Mesenchymal stem cell (in vitro differentiated cells and primary cell): Measurements from ENCODE around the gene ADAMTS13.
A peak's percentile ranks its signal among the peaks of the same experiment; 100 is the strongest.

ENCODE experiments used
- DNase-seq: peaks from one replicate; pipeline ENCODE4 v3.0.0-alpha.2; 2013
- H2AFZ ChIP-seq: one replicate; pipeline ENCODE4 v1.6.1; 2013; ENCODE audit warnings: low read depth, mild to moderate bottlenecking, control low read depth, inconsistent platforms, low read length, moderate library complexity
- H2AK5ac ChIP-seq: 2 replicates; pipeline ENCODE4 v1.6.1; 2013; ENCODE audit warnings: low read length, moderate library complexity, mild to moderate bottlenecking, inconsistent platforms; ENCODE audit not compliant: severe bottlenecking
- H2BK120ac ChIP-seq: one replicate; pipeline ENCODE4 v1.6.1; 2013; ENCODE audit warnings: low read depth, mild to moderate bottlenecking, inconsistent platforms, low read length, moderate library complexity
- H2BK12ac ChIP-seq, 2 experiments: one replicate each; pipeline ENCODE4 v1.6.1; 2013; ENCODE audit warnings: inconsistent platforms in 2 of 2, low read length in 2 of 2, mild to moderate bottlenecking in 2 of 2, moderate library complexity in 2 of 2, control low read depth in 1 of 2
- H2BK15ac ChIP-seq: one replicate; pipeline ENCODE4 v1.6.1; 2013; ENCODE audit warnings: mild to moderate bottlenecking, low read depth, inconsistent platforms; ENCODE audit not compliant: poor library complexity, severe bottlenecking
- H2BK5ac ChIP-seq: 2 replicates; pipeline ENCODE4 v1.6.1; 2013; ENCODE audit warnings: low read depth, mild to moderate bottlenecking, low read length, control low read depth, inconsistent platforms; ENCODE audit not compliant: poor library complexity, severe bottlenecking
- H3K14ac ChIP-seq, 2 experiments: one replicate each; pipeline ENCODE4 v1.6.1; 2013; ENCODE audit warnings: inconsistent platforms in 2 of 2, low read length in 2 of 2, control low read depth in 1 of 2, mild to moderate bottlenecking in 1 of 2, moderate library complexity in 1 of 2
- H3K18ac ChIP-seq, 2 experiments: one replicate each; pipeline ENCODE4 v1.6.1; 2013; ENCODE audit warnings: inconsistent platforms in 2 of 2, low read length in 2 of 2, control low read depth in 1 of 2, low read depth in 1 of 2, mild to moderate bottlenecking in 1 of 2
- H3K23ac ChIP-seq, 2 experiments: one replicate each; pipeline ENCODE4 v1.6.1; 2013; ENCODE audit warnings: inconsistent platforms in 2 of 2, low read length in 2 of 2, mild to moderate bottlenecking in 2 of 2, moderate library complexity in 2 of 2, control low read depth in 1 of 2
- H3K27ac ChIP-seq: 2 replicates; pipeline ENCODE4 v1.5.1; 2013; ENCODE audit warnings: mild to moderate bottlenecking, moderate library complexity, low read length, control low read depth, inconsistent platforms; ENCODE audit not compliant: poor library complexity, severe bottlenecking
- H3K27me3 ChIP-seq, 2 experiments: 2 replicates each; pipeline versions ENCODE4 v1.6.1 to v1.7.0; 2013; ENCODE audit warnings: low read length in 2 of 2, mild to moderate bottlenecking in 2 of 2, moderate library complexity in 2 of 2, control low read depth in 1 of 2, inconsistent platforms in 1 of 2; ENCODE audit not compliant: control insufficient read depth in 1 of 2, insufficient read depth in 1 of 2
- H3K36me3 ChIP-seq, 2 experiments: 2 replicates each; pipeline versions ENCODE4 v1.6.1 to v1.7.0; 2013; ENCODE audit warnings: low read length in 2 of 2, control low read depth in 1 of 2, inconsistent platforms in 1 of 2, low read depth in 1 of 2, mild to moderate bottlenecking in 1 of 2; ENCODE audit not compliant: insufficient read depth in 2 of 2, control insufficient read depth in 1 of 2
- H3K4ac ChIP-seq, 2 experiments: one replicate each; pipeline ENCODE4 v1.6.1; 2013; ENCODE audit warnings: inconsistent platforms in 2 of 2, low read length in 2 of 2, mild to moderate bottlenecking in 2 of 2, moderate library complexity in 2 of 2, control low read depth in 1 of 2, low read depth in 1 of 2
- H3K4me1 ChIP-seq: 2 replicates; pipeline ENCODE4 v1.6.1; 2013; ENCODE audit warnings: low read depth, low read length, control low read depth; ENCODE audit not compliant: control insufficient read depth, insufficient read depth
- H3K4me2 ChIP-seq: 2 replicates; pipeline ENCODE4 v1.6.1; 2013; ENCODE audit warnings: low read length, mild to moderate bottlenecking, inconsistent platforms; ENCODE audit not compliant: poor library complexity, severe bottlenecking
- H3K4me3 ChIP-seq, 2 experiments: 2 replicates each; pipeline versions ENCODE4 v1.5.1 to v1.7.0; 2013; ENCODE audit warnings: low read length in 2 of 2, mild to moderate bottlenecking in 2 of 2, control low read depth in 1 of 2, low read depth in 1 of 2; ENCODE audit not compliant: insufficient read depth in 1 of 2
- H3K79me1 ChIP-seq: replicated peaks from 2 replicates; pipeline ENCODE4 v1.6.1; 2013; ENCODE audit warnings: mild to moderate bottlenecking, control low read depth, low read length, inconsistent platforms; ENCODE audit not compliant: poor library complexity, severe bottlenecking
- H3K9ac ChIP-seq: 2 replicates; pipeline ENCODE4 v1.7.0; 2013; ENCODE audit warnings: mild to moderate bottlenecking, low read length, moderate library complexity
- H3K9me3 ChIP-seq: 2 replicates; pipeline ENCODE4 v1.7.0; 2013; ENCODE audit warnings: mild to moderate bottlenecking, low read length; ENCODE audit not compliant: control insufficient read depth
- H4K8ac ChIP-seq: one replicate; pipeline ENCODE4 v1.6.1; 2013; ENCODE audit warnings: inconsistent platforms, mild to moderate bottlenecking, low read length, moderate library complexity
- H4K91ac ChIP-seq: one replicate; pipeline ENCODE4 v1.6.1; 2013; ENCODE audit warnings: mild to moderate bottlenecking, low read length, inconsistent platforms
- WGBS: methylation state at CpG from one replicate; pipeline ENCODE4 v1.1.7; 2013; ENCODE audit warnings: mixed read lengths; 5-methylcytosine and 5-hydroxymethylcytosine counted together

Gene ADAMTS13

GRCh38 chr9:133406480-133407307, 15.5 kb upstream of the ADAMTS13 start:
- H2BK15ac ChIP-seq: peak overlapping the region; percentile 12
- H2AK5ac ChIP-seq: no peak overlapping the region
- H2BK12ac ChIP-seq: peak overlapping the region in 1 of 2 experiments; percentile 75
- no peak overlapping the region for H3K4ac ChIP-seq
- H3K14ac ChIP-seq: no peak overlapping the region
- peaks cover 7% of the 10 kb centered on the region for H3K4me1 ChIP-seq
- H2BK5ac ChIP-seq: no peak overlapping the region
- DNase-seq: peak; percentile 79
- H3K36me3 ChIP-seq: peaks cover 61 to 83% of the 10 kb centered on the region in 2 experiments
- no peak overlapping the region for H3K27ac ChIP-seq
- 57% methylated on average over 24 of the region's 24 CpGs for WGBS
- H3K9me3 ChIP-seq: no peaks in the 10 kb centered on the region
- H3K79me1 ChIP-seq: peaks cover 25% of the 10 kb centered on the region
- H3K4me3 ChIP-seq: no peak overlapping the region
- H4K8ac ChIP-seq: peak overlapping the region; percentile 57
- H3K23ac ChIP-seq: no peak overlapping the region
- no peak overlapping the region for H3K18ac ChIP-seq
- peak overlapping the region; percentile 29 for H3K9ac ChIP-seq
- H4K91ac ChIP-seq: peak overlapping the region; percentile 63
- no peak overlapping the region for H3K4me2 ChIP-seq
- no peak overlapping the region for H2BK120ac ChIP-seq
- no peaks in the 10 kb centered on the region for H3K27me3 ChIP-seq
- no peak overlapping the region for H2AFZ ChIP-seq

- Histone ChIP-seq H3K4me3 (no peak overlapping the region), H3K23ac (no peak overlapping the region), H3K4ac (no peak overlapping the region), H2BK12ac (no peak overlapping the region), H3K4me2 (no peak overlapping the region), H3K79me1 (peaks cover 36% of the 10 kb centered on the region), H2BK15ac (no peak overlapping the region), H3K27ac (no peak overlapping the region), H2AK5ac (no peak overlapping the region), H3K27me3 (no peaks in the 10 kb centered on the region), H2BK120ac (no peak overlapping the region), H3K36me3 (peaks cover 69 to 85% of the 10 kb centered on the region in 2 experiments), H3K9ac (no peak overlapping the region), H3K9me3 (no peaks in the 10 kb centered on the region), H4K91ac (no peak overlapping the region), H2AFZ (no peak overlapping the region), H3K14ac (no peak overlapping the region), H3K18ac (no peak overlapping the region), H3K4me1 (peaks cover 5% of the 10 kb centered on the region), H4K8ac (no peak overlapping the region), H2BK5ac (no peak overlapping the region)
- DNase-seq: no peak
- no CpG with 5 or more reads among the region's 1 CpG for WGBS
Measured at GRCh38 chr9:133408042-133408441, 14.1 kb upstream of the ADAMTS13 start.

- Histone ChIP-seq H3K27ac (no peak overlapping the region), H3K27me3 (no peaks in the 10 kb centered on the region), H3K9me3 (no peaks in the 10 kb centered on the region), H2AK5ac (no peak overlapping the region), H3K79me1 (peaks cover 33% of the 10 kb centered on the region), H2BK5ac (no peak overlapping the region), H4K8ac (no peak overlapping the region), H3K4me2 (no peak overlapping the region), H3K4me1 (peaks cover 12% of the 10 kb centered on the region), H2BK12ac (no peak overlapping the region), H3K9ac (no peak overlapping the region), H2BK120ac (no peak overlapping the region), H3K14ac (no peak overlapping the region), H4K91ac (no peak overlapping the region), H3K4me3 (no peak overlapping the region), H3K18ac (no peak overlapping the region), H3K36me3 (peaks cover 44 to 59% of the 10 kb centered on the region in 2 experiments), H2AFZ (no peak overlapping the region), H3K23ac (no peak overlapping the region), H3K4ac (no peak overlapping the region), H2BK15ac (no peak overlapping the region)
- WGBS: 86% methylated on average over 1 of the region's 1 CpG
- no peak for DNase-seq
Measured at GRCh38 chr9:133415170-133415569, 7.0 kb upstream of the ADAMTS13 start.

- Histone ChIP-seq H2AK5ac (no peak within 1 kb of the TSS), H2AFZ (peak within 1 kb of the TSS; percentile 90), H3K27me3 (no peaks in the 10 kb centered on the region), H3K4me1 (peaks cover 12% of the 10 kb centered on the region), H3K14ac (peak within 1 kb of the TSS in 1 of 2 experiments; percentile 32), H3K23ac (no peak within 1 kb of the TSS), H3K9ac (peak within 1 kb of the TSS; percentile 90), H4K91ac (peak within 1 kb of the TSS; percentile 81), H2BK12ac (no peak within 1 kb of the TSS), H3K4ac (peak within 1 kb of the TSS; percentile 76 to 91), H3K79me1 (peaks cover 12% of the 10 kb centered on the region), H3K4me2 (peak within 1 kb of the TSS; percentile 76), H3K36me3 (peaks cover 21 to 35% of the 10 kb centered on the region in 2 experiments), H2BK120ac (peak within 1 kb of the TSS; percentile 43), H4K8ac (peak within 1 kb of the TSS; percentile 74), H3K18ac (peak within 1 kb of the TSS; percentile 71 to 83), H2BK15ac (peak within 1 kb of the TSS; percentile 29), H3K27ac (peak within 1 kb of the TSS; percentile 70), H3K4me3 (peak within 1 kb of the TSS; percentile 59 to 86), H2BK5ac (no peak within 1 kb of the TSS), H3K9me3 (no peaks in the 10 kb centered on the region)
- peak; percentile 88 for DNase-seq
- whole genome bisulfite sequencing: under 1% methylated on average over 75 of the region's 75 CpGs
Measured at GRCh38 chr9:133417541-133418461, 4.4 kb upstream of the ADAMTS13 start, which contains the start of gene REXO4. Gene REXO4, minus strand, starts transcription at chr9:133418010. Its CDS starts 166 bp downstream, at chr9:133417844.
